ENCODE measurements around the gene CPSF7. TPM values are rescaled to one million over a fixed set of nuclear protein-coding genes. Genes with fewer than 3 reads are reported as not detected.

The CPSF7 gene
- total and polyA plus RNA-seq, 10 of the 15 experiments (the other 5 are each of a cell fraction or from before 2014, with no cell fraction given), result 14.9 to 93.1 (median 60.9) TPM

DNA sequence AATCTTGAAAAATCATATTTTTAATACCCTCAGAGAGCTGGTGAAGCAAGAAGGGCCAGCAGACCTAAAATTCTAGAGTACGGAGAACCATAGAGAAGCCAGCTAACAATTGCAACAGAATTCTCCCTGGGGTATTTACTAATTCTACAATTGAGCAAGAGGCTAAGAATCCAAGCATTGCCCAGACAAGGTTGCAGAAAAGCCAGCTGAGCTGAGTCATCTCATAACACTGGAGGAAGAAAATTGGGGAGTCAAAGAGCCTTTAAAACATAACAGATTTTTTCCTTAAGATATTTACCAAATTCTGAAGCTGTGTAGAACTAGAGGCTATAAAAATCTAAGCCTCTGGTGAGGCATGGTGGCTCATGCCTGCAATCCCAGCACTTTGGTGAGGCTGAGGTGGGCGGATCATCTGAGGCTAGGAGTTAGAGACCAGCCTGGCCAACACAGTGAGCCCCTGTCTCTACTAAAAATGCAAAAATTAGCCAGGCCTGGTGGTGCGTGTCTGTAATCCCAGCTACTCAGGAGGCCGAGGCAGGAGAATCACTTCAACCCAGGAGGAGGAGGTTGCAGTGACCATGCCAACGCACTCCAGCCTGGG is 51.0 kb downstream of the CPSF7 start:
- H3K9ac ChIP-seq (ENCODE audit: control insufficient read depth, insufficient read depth, low read length), result no peak overlapping the region
- ChIA-PET POLR2A (no interaction called here), SMC1A (ENCODE audit: uncharacterized antibody, unreplicated experiment) (interaction anchor here (1.4 kb wide), 1 partner anchor 43 kb away, joined by 5 read pairs; no protein-coding TSS in a partner anchor), RAD21 (ENCODE audit: unreplicated experiment) (interaction anchor here (0.7 to 1.7 kb wide), 2 partner anchors 13 to 42 kb away, joined by 3 to 8 read pairs; partner anchors contain the start of gene TMEM216), CTCF (interaction anchor here (1.9 kb wide), 1 partner anchor 43 kb away, joined by 12 read pairs; no protein-coding TSS in a partner anchor)
- no peak overlapping the region for H2AFZ ChIP-seq (ENCODE audit: control insufficient read depth, low read depth, low read length)
- H3K79me2 ChIP-seq (ENCODE audit: control insufficient read depth, insufficient read depth, low read length), result no peaks in the 10 kb centered on the region
- no peak overlapping the region for H3K4me2 ChIP-seq (ENCODE audit: control insufficient read depth, insufficient read depth)
- no peaks in the 10 kb centered on the region for H3K27me3 ChIP-seq (replicated peaks in 1 of 2; ENCODE audit: control insufficient read depth in 2 of 2, insufficient read depth in 2 of 2, low read length in 1 of 2)
- H3K36me3 ChIP-seq (ENCODE audit: control insufficient read depth in 2 of 2, insufficient read depth in 2 of 2, low read length in 1 of 2), result no peaks in the 10 kb centered on the region
- no TSS peak for BruUV-seq (replicated peaks)
- no peak overlapping the region for H3K27ac ChIP-seq (ENCODE audit: control insufficient read depth, insufficient read depth)
- no peaks in the 10 kb centered on the region for H3K9me3 ChIP-seq (replicated peaks; ENCODE audit: control insufficient read depth, insufficient read depth, low read length)
- H3K4me3 ChIP-seq, result no peak overlapping the region
- ATAC-seq (no peak), FAIRE-seq (no peak), DNase-seq (ENCODE audit: low read depth, low spot score) (no peak)
- TF ChIP-seq RUNX3 (IDR thresholded peaks at IDR 0.05; ENCODE audit: low read length) (no peak), GABPA (IDR thresholded peaks at IDR 0.05; ENCODE audit: low read depth) (no peak), DPF2 (IDR thresholded peaks at IDR 0.05) (no peak), HDAC2 (IDR thresholded peaks at IDR 0.05) (no peak), POU2F2 (IDR thresholded peaks at IDR 0.05; ENCODE audit: borderline replicate concordance, low read depth, low read length) (no peak)
- TF ChIP-seq, protein P1, sequence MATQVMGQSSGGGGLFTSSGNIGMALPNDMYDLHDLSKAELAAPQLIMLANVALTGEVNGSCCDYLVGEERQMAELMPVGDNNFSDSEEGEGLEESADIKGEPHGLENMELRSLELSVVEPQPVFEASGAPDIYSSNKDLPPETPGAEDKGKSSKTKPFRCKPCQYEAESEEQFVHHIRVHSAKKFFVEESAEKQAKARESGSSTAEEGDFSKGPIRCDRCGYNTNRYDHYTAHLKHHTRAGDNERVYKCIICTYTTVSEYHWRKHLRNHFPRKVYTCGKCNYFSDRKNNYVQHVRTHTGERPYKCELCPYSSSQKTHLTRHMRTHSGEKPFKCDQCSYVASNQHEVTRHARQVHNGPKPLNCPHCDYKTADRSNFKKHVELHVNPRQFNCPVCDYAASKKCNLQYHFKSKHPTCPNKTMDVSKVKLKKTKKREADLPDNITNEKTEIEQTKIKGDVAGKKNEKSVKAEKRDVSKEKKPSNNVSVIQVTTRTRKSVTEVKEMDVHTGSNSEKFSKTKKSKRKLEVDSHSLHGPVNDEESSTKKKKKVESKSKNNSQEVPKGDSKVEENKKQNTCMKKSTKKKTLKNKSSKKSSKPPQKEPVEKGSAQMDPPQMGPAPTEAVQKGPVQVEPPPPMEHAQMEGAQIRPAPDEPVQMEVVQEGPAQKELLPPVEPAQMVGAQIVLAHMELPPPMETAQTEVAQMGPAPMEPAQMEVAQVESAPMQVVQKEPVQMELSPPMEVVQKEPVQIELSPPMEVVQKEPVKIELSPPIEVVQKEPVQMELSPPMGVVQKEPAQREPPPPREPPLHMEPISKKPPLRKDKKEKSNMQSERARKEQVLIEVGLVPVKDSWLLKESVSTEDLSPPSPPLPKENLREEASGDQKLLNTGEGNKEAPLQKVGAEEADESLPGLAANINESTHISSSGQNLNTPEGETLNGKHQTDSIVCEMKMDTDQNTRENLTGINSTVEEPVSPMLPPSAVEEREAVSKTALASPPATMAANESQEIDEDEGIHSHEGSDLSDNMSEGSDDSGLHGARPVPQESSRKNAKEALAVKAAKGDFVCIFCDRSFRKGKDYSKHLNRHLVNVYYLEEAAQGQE (IDR thresholded peaks at IDR 0.05; ENCODE audit: low read depth, low read length), result no peak
- TF ChIP-seq, protein P2, sequence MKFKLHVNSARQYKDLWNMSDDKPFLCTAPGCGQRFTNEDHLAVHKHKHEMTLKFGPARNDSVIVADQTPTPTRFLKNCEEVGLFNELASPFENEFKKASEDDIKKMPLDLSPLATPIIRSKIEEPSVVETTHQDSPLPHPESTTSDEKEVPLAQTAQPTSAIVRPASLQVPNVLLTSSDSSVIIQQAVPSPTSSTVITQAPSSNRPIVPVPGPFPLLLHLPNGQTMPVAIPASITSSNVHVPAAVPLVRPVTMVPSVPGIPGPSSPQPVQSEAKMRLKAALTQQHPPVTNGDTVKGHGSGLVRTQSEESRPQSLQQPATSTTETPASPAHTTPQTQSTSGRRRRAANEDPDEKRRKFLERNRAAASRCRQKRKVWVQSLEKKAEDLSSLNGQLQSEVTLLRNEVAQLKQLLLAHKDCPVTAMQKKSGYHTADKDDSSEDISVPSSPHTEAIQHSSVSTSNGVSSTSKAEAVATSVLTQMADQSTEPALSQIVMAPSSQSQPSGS (IDR thresholded peaks at IDR 0.05; ENCODE audit: low read length), result no peak
- TF ChIP-seq, protein P3, sequence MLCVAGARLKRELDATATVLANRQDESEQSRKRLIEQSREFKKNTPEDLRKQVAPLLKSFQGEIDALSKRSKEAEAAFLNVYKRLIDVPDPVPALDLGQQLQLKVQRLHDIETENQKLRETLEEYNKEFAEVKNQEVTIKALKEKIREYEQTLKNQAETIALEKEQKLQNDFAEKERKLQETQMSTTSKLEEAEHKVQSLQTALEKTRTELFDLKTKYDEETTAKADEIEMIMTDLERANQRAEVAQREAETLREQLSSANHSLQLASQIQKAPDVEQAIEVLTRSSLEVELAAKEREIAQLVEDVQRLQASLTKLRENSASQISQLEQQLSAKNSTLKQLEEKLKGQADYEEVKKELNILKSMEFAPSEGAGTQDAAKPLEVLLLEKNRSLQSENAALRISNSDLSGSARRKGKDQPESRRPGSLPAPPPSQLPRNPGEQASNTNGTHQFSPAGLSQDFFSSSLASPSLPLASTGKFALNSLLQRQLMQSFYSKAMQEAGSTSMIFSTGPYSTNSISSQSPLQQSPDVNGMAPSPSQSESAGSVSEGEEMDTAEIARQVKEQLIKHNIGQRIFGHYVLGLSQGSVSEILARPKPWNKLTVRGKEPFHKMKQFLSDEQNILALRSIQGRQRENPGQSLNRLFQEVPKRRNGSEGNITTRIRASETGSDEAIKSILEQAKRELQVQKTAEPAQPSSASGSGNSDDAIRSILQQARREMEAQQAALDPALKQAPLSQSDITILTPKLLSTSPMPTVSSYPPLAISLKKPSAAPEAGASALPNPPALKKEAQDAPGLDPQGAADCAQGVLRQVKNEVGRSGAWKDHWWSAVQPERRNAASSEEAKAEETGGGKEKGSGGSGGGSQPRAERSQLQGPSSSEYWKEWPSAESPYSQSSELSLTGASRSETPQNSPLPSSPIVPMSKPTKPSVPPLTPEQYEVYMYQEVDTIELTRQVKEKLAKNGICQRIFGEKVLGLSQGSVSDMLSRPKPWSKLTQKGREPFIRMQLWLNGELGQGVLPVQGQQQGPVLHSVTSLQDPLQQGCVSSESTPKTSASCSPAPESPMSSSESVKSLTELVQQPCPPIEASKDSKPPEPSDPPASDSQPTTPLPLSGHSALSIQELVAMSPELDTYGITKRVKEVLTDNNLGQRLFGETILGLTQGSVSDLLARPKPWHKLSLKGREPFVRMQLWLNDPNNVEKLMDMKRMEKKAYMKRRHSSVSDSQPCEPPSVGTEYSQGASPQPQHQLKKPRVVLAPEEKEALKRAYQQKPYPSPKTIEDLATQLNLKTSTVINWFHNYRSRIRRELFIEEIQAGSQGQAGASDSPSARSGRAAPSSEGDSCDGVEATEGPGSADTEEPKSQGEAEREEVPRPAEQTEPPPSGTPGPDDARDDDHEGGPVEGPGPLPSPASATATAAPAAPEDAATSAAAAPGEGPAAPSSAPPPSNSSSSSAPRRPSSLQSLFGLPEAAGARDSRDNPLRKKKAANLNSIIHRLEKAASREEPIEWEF (IDR thresholded peaks at IDR 0.05; ENCODE audit: insufficient replicate concordance, low read depth, low read length), result no peak
- TF ChIP-seq, protein P4, sequence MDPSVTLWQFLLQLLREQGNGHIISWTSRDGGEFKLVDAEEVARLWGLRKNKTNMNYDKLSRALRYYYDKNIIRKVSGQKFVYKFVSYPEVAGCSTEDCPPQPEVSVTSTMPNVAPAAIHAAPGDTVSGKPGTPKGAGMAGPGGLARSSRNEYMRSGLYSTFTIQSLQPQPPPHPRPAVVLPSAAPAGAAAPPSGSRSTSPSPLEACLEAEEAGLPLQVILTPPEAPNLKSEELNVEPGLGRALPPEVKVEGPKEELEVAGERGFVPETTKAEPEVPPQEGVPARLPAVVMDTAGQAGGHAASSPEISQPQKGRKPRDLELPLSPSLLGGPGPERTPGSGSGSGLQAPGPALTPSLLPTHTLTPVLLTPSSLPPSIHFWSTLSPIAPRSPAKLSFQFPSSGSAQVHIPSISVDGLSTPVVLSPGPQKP (IDR thresholded peaks at IDR 0.05; ENCODE audit: low read depth, low read length), result no peak
- no peaks in the 10 kb centered on the region for H4K20me1 ChIP-seq (ENCODE audit: control insufficient read depth, insufficient read depth)
- in situ Hi-C loops (cut with MboI) (no loop called here), intact Hi-C loops (cut with micrococcal nuclease; ENCODE audit: unreplicated experiment) (no loop called here)
- WGBS (ENCODE audit: insufficient coverage, insufficient replicate concordance, low lambda C conversion rate, missing lambda C conversion rate), result 99% methylated on average over 5 of the region's 5 CpGs
- no peaks in the 10 kb centered on the region for H3K4me1 ChIP-seq (ENCODE audit: control insufficient read depth, insufficient read depth, low read length)
